K562 (cell line): ENCODE data around the gene AKT1S1. TPM values are rescaled to one million over a fixed set of nuclear protein-coding genes. Genes with fewer than 3 reads are reported as not detected.
A peak's percentile ranks its signal among the peaks of the same experiment; 100 is the strongest.

ENCODE experiments used
- ILK ChIP-seq: fragments of 450-650 bp; IDR thresholded peaks from 2 replicates; pipeline ENCODE4 v1.6.1; 2016; ENCODE audit warnings: missing genetic modification characterization, low read depth, mild to moderate bottlenecking, missing compliant biosample characterization, moderate library complexity, borderline replicate concordance
- MAX ChIP-seq: sonication (generic); formaldehyde crosslinking; IDR thresholded peaks from 2 replicates; pipeline ENCODE4 v1.9.0; 2022; ENCODE audit warnings: mild to moderate bottlenecking, missing genetic modification reagents
- NFRKB ChIP-seq: fragments of 450-650 bp; IDR thresholded peaks from 2 replicates; pipeline ENCODE4 v1.6.1; 2016; ENCODE audit warnings: low read depth
- SMAD3 ChIP-seq: fragments of 450-650 bp; formaldehyde crosslinking; conservative IDR thresholded peaks from 2 replicates; pipeline ENCODE4 v1.4.0; 2020; ENCODE audit warnings: mild to moderate bottlenecking
- ZNF140 ChIP-seq: fragments of 250-450 bp; sonication (Bioruptor Pico); IDR thresholded peaks from 2 replicates; pipeline ENCODE4 v1.8.0; 2021; ENCODE audit warnings: moderate library complexity, mild to moderate bottlenecking, inconsistent platforms
- ZNF165 ChIP-seq: fragments of 250-450 bp; sonication (Bioruptor Pico); IDR thresholded peaks from 2 replicates; pipeline ENCODE4 v1.4.0; 2020; ENCODE audit warnings: borderline replicate concordance
- ZNF384 ChIP-seq: IDR thresholded peaks from 2 replicates; pipeline ENCODE4 v1.6.1; 2012; ENCODE audit warnings: low read depth, low read length, improper control_type of control experiment
- polyA plus RNA-seq, 8 experiments: library from polyadenylated mRNA; depleted of rRNA in 4 of 8; stranded (reverse) in 5 of 8; unstranded in 3 of 8; fragments of >200 nt; fragmentation: Nextera tagmentation in 2 of 8; fragmentation: Illumina TruSeq in 1 of 8; extraction: Ambion mirVana in 2 of 8; extraction: Trizol in 1 of 8; gene quantifications; 2 replicates each; pipeline versions ENCODE4 v1.2.1 to v1.2.3, GENCODE V29; 2011 to 2014; ENCODE audit warnings: inconsistent platforms in 1 of 8, missing spikeins in 1 of 8
- total RNA-seq, 7 experiments: library from RNA; depleted of rRNA in 6 of 7; stranded (reverse); fragments of >200 nt in 6 of 7; fragmentation: Illumina TruSeq in 2 of 7; extraction: Trizol in 2 of 7; gene quantifications; 2 replicates each; pipeline versions ENCODE4 v1.2.1 to v1.2.3, GENCODE V29; 2011 to 2021; ENCODE audit warnings: low replicate concordance in 1 of 7
- TF ChIP-seq, protein P1 (sequence below): fragments of 450-650 bp; IDR thresholded peaks from 2 replicates; pipeline ENCODE4 v1.6.1; 2016; ENCODE audit warnings: low read depth
- TF ChIP-seq, protein P2 (sequence below): fragments of 250-450 bp; sonication (Bioruptor Pico); IDR thresholded peaks from 2 replicates; pipeline ENCODE4 v1.9.0; 2021; ENCODE audit warnings: mild to moderate bottlenecking, inconsistent platforms
- TF ChIP-seq, protein P3 (sequence below), 3 experiments: fragments of 200-800 bp in 1 of 3; fragments of 250-450 bp in 1 of 3; fragments of 450-650 bp in 1 of 3; sonication (Bioruptor Pico) in 1 of 3; sonication (Bioruptor generic) in 1 of 3; formaldehyde crosslinking in 1 of 3; IDR thresholded peaks; 2 replicates each; pipeline versions ENCODE4 v1.6.1 to v1.8.0; 2016 to 2022; ENCODE audit warnings: mild to moderate bottlenecking in 2 of 3, missing genetic modification characterization in 2 of 3, missing compliant biosample characterization in 1 of 3, moderate library complexity in 1 of 3

AKT1S1 gene
- total and polyA plus RNA-seq, 9 of the 15 experiments (the other 6 are each of a cell fraction or from before 2014, with no cell fraction given): 1.2 to 50.3 (median 17.1) TPM

GRCh38 chr19:49866933-49867782 is 10.0 kb downstream of the AKT1S1 start, which contains the start of gene PNKP (continued):
- TF ChIP-seq, protein P1, sequence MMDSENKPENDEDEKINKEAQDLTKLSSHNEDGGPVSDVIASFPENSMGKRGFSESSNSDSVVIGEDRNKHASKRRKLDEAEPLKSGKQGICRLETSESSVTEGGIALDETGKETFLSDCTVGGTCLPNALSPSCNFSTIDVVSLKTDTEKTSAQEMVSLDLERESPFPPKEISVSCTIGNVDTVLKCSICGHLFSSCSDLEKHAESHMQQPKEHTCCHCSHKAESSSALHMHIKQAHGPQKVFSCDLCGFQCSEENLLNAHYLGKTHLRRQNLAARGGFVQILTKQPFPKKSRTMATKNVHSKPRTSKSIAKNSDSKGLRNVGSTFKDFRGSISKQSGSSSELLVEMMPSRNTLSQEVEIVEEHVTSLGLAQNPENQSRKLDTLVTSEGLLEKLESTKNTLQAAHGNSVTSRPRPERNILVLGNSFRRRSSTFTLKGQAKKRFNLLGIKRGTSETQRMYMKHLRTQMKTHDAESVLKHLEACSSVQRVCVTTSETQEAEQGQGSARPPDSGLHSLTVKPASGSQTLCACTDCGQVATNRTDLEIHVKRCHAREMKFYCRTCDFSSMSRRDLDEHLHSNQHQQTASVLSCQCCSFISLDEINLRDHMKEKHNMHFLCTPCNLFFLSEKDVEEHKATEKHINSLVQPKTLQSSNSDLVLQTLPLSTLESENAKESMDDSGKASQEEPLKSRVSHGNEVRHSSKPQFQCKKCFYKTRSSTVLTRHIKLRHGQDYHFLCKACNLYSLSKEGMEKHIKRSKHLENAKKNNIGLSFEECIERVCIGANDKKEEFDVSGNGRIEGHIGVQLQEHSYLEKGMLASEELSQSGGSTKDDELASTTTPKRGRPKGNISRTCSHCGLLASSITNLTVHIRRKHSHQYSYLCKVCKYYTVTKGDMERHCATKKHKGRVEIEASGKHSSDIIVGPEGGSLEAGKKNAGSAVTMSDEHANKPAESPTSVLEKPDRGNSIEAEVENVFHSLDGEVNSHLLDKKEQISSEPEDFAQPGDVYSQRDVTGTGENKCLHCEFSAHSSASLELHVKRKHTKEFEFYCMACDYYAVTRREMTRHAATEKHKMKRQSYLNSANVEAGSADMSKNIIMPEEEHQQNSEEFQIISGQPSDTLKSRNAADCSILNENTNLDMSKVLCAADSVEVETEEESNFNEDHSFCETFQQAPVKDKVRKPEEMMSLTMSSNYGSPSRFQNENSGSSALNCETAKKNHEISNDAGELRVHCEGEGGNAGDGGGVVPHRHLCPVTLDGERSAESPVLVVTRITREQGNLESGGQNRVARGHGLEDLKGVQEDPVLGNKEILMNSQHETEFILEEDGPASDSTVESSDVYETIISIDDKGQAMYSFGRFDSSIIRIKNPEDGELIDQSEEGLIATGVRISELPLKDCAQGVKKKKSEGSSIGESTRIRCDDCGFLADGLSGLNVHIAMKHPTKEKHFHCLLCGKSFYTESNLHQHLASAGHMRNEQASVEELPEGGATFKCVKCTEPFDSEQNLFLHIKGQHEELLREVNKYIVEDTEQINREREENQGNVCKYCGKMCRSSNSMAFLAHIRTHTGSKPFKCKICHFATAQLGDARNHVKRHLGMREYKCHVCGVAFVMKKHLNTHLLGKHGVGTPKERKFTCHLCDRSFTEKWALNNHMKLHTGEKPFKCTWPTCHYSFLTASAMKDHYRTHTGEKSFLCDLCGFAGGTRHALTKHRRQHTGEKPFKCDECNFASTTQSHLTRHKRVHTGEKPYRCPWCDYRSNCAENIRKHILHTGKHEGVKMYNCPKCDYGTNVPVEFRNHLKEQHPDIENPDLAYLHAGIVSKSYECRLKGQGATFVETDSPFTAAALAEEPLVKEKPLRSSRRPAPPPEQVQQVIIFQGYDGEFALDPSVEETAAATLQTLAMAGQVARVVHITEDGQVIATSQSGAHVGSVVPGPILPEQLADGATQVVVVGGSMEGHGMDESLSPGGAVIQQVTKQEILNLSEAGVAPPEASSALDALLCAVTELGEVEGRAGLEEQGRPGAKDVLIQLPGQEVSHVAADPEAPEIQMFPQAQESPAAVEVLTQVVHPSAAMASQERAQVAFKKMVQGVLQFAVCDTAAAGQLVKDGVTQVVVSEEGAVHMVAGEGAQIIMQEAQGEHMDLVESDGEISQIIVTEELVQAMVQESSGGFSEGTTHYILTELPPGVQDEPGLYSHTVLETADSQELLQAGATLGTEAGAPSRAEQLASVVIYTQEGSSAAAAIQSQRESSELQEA: no peak
- TF ChIP-seq, protein P2, sequence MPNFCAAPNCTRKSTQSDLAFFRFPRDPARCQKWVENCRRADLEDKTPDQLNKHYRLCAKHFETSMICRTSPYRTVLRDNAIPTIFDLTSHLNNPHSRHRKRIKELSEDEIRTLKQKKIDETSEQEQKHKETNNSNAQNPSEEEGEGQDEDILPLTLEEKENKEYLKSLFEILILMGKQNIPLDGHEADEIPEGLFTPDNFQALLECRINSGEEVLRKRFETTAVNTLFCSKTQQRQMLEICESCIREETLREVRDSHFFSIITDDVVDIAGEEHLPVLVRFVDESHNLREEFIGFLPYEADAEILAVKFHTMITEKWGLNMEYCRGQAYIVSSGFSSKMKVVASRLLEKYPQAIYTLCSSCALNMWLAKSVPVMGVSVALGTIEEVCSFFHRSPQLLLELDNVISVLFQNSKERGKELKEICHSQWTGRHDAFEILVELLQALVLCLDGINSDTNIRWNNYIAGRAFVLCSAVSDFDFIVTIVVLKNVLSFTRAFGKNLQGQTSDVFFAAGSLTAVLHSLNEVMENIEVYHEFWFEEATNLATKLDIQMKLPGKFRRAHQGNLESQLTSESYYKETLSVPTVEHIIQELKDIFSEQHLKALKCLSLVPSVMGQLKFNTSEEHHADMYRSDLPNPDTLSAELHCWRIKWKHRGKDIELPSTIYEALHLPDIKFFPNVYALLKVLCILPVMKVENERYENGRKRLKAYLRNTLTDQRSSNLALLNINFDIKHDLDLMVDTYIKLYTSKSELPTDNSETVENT (CRISPR knock-in tag): no peak
- TF ChIP-seq ZNF165 (CRISPR knock-in tag): no peak
- TF ChIP-seq SMAD3 (CRISPR knock-in tag): no peak
- no peak for TF ChIP-seq ZNF140
- TF ChIP-seq NFRKB: no peak
- TF ChIP-seq, protein P3, sequence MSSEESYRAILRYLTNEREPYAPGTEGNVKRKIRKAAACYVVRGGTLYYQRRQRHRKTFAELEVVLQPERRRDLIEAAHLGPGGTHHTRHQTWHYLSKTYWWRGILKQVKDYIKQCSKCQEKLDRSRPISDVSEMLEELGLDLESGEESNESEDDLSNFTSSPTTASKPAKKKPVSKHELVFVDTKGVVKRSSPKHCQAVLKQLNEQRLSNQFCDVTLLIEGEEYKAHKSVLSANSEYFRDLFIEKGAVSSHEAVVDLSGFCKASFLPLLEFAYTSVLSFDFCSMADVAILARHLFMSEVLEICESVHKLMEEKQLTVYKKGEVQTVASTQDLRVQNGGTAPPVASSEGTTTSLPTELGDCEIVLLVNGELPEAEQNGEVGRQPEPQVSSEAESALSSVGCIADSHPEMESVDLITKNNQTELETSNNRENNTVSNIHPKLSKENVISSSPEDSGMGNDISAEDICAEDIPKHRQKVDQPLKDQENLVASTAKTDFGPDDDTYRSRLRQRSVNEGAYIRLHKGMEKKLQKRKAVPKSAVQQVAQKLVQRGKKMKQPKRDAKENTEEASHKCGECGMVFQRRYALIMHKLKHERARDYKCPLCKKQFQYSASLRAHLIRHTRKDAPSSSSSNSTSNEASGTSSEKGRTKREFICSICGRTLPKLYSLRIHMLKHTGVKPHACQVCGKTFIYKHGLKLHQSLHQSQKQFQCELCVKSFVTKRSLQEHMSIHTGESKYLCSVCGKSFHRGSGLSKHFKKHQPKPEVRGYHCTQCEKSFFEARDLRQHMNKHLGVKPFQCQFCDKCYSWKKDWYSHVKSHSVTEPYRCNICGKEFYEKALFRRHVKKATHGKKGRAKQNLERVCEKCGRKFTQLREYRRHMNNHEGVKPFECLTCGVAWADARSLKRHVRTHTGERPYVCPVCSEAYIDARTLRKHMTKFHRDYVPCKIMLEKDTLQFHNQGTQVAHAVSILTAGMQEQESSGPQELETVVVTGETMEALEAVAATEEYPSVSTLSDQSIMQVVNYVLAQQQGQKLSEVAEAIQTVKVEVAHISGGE (CRISPR knock-in tag; IDR thresholded peaks at IDR 0.05): peak; percentile 53 to 97 (median 77); a peak in 4 of 6 replicates
- peak; percentile 84 for TF ChIP-seq MAX (CRISPR knock-in tag)
- no peak for TF ChIP-seq ZNF384
- no peak for TF ChIP-seq ILK (tag)
